ENCODE data around the gene ADD3.

The ADD3 gene

DNA sequence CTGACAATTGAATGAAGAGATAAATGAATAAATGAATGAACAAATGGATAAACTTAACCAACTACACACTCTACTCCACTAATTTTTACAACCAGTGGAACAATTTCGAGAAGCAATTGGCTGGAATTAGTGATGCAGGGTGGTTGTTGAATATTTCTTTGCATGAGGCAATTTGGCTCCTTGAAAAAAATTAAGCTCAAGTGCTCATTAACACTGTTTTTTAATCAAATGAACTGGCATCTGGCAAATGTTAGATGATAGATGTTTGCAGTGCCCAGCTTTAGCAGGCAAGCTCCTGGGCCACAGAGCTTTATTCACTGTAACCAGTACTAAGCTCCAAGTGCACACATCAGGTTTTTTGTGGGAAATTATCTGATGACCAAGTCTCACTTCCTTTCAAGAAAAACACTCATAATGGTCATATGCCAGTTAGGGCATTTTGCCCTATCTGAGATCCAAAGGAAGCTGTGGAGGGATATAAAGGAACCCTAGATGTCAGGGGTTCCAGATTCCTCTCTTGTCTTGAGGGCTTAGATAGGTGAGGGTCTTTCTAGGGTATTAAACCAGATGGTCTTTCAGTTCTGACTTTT is 16.4 kb upstream of the ADD3 start:
- no peak overlapping the region for H3K27ac ChIP-seq
- no peak for TF ChIP-seq ZFX (IDR thresholded peaks at IDR 0.05; ENCODE audit: borderline replicate concordance)
- TF ChIP-seq, protein P1, sequence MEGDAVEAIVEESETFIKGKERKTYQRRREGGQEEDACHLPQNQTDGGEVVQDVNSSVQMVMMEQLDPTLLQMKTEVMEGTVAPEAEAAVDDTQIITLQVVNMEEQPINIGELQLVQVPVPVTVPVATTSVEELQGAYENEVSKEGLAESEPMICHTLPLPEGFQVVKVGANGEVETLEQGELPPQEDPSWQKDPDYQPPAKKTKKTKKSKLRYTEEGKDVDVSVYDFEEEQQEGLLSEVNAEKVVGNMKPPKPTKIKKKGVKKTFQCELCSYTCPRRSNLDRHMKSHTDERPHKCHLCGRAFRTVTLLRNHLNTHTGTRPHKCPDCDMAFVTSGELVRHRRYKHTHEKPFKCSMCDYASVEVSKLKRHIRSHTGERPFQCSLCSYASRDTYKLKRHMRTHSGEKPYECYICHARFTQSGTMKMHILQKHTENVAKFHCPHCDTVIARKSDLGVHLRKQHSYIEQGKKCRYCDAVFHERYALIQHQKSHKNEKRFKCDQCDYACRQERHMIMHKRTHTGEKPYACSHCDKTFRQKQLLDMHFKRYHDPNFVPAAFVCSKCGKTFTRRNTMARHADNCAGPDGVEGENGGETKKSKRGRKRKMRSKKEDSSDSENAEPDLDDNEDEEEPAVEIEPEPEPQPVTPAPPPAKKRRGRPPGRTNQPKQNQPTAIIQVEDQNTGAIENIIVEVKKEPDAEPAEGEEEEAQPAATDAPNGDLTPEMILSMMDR (IDR thresholded peaks at IDR 0.05), result no peak

GRCh38 chr10:109992485-109992884 is 15.3 kb upstream of the ADD3 start:
- TF ChIP-seq ZFX (IDR thresholded peaks at IDR 0.05; ENCODE audit: borderline replicate concordance), result no peak
- TF ChIP-seq, protein P1 (IDR thresholded peaks at IDR 0.05), result no peak
- no peak overlapping the region for H3K27ac ChIP-seq

DNA sequence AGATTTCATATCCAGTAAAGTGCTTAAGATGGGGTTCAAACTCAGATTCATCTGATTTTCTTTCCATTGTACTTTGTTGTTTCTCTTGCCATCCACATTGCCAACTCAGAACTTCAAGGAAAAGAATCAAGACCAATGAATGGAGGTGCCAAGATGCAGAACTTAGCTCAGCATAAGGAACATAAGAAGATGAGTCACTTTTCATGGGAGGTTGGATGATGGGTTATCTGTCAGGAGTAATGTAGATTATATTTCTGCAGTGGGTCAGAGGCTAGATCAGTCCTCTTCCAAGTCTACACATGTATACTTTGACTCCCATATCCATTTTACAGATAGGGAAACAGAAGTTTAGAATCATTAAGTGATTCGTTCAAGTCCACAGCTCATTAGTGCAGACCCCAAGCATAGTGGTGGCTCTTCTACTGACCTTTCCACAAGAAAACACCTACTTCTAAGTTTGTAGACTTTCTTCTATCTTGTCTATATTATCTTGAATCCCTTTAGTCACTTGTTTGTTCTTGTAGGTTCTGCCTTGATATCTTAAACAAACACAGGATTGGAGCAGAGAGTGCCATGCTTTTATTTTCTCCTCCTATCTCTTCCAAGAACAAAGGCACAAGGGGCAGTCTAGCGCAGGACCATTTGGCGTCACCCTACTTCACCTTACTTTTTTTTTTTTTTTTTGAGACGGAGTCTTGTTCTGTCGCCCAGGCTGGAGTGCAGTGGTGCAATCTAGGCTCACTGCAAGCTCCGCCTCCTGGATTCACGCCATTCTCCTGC is 14.0 kb upstream of the ADD3 start:
- H3K27ac ChIP-seq, result no peak overlapping the region
- TF ChIP-seq ZFX (IDR thresholded peaks at IDR 0.05; ENCODE audit: borderline replicate concordance), result no peak
- TF ChIP-seq, protein P1 (IDR thresholded peaks at IDR 0.05), result no peak

GRCh38 chr10:109994711-109995577 is 12.8 kb upstream of the ADD3 start:
- peak overlapping the region; percentile 69 for H3K27ac ChIP-seq
- TF ChIP-seq, protein P1 (IDR thresholded peaks at IDR 0.05), result no peak
- TF ChIP-seq ZFX (IDR thresholded peaks at IDR 0.05; ENCODE audit: borderline replicate concordance), result no peak

DNA sequence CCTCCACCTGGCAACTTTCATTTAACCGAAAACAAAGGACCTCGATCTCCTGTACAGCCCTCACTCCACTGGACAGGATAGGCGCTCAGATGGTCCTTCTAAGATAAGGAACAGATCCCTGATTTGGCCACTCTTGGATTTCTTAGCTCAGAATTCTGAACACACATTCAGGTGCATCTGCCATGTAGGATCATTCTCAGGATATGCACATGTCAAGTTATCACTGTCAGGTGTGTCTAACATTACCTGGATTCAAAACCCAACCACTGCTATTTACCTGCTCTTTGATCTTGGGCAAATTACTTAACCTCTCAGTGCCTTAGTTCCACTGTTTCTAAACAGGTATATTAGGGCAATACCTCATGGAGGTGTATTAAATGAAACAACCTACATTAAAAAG is 12.2 kb upstream of the ADD3 start:
- peak overlapping the region; percentile 69 for H3K27ac ChIP-seq
- TF ChIP-seq, protein P1 (IDR thresholded peaks at IDR 0.05), result no peak
- no peak for TF ChIP-seq ZFX (IDR thresholded peaks at IDR 0.05; ENCODE audit: borderline replicate concordance)

DNA sequence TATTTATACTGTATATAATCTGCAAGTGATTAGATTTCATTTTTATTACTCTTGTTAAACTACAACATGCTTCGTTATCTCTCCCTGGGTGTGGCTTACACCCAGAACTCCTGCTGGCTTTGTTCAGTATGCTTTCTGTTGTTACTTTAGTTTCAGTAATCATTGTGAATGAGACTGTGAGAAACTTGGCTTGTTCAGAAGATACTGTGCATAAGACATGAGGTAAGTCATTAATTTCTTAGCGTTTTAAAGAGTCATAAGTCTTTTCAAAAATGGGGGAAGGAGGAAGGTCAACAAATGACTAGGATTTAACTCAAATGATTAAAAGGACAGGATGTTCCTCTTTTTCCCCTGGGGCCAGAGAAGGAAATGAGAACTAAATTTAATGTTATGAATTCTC is 11.6 kb upstream of the ADD3 start:
- TF ChIP-seq ZFX (IDR thresholded peaks at IDR 0.05; ENCODE audit: borderline replicate concordance), result no peak
- TF ChIP-seq, protein P1 (IDR thresholded peaks at IDR 0.05), result no peak
- peak overlapping the region; percentile 69 for H3K27ac ChIP-seq
